Measurements from ENCODE around the gene ISOC2.

The ISOC2 gene

GRCh38 chr19:55481148-55481793, 19.8 kb upstream of the ISOC2 start:
- no peak for TF ChIP-seq CTCF (conservative IDR thresholded peaks at IDR 0.05; ENCODE audit: low read depth, low read length)
- H3K4me3 ChIP-seq (ENCODE audit: low read depth, low read length): no peak overlapping the region
- DNase-seq (ENCODE audit: low read depth): no peak

- H3K4me3 ChIP-seq (ENCODE audit: low read depth, low read length): no peak overlapping the region
- no peak for DNase-seq (ENCODE audit: low read depth)
- no peak for TF ChIP-seq CTCF (conservative IDR thresholded peaks at IDR 0.05; ENCODE audit: low read depth, low read length)
Observed at GRCh38 chr19:55479451-55480230, 18.2 kb upstream of the ISOC2 start.

- TF ChIP-seq CTCF (conservative IDR thresholded peaks at IDR 0.05; ENCODE audit: low read depth, low read length): no peak
- no peak overlapping the region for H3K4me3 ChIP-seq (ENCODE audit: low read depth, low read length)
- DNase-seq (ENCODE audit: low read depth): no peak
Observed at GRCh38 chr19:55479045-55479444, 17.6 kb upstream of the ISOC2 start.

GRCh38 chr19:55478364-55478763, 16.9 kb upstream of the ISOC2 start:
- H3K4me3 ChIP-seq (ENCODE audit: low read depth, low read length): no peak overlapping the region
- no peak for DNase-seq (ENCODE audit: low read depth)
- no peak for TF ChIP-seq CTCF (conservative IDR thresholded peaks at IDR 0.05; ENCODE audit: low read depth, low read length)

GRCh38 chr19:55477905-55478304, 16.5 kb upstream of the ISOC2 start:
- DNase-seq (ENCODE audit: low read depth): no peak
- no peak for TF ChIP-seq CTCF (conservative IDR thresholded peaks at IDR 0.05; ENCODE audit: low read depth, low read length)
- H3K4me3 ChIP-seq (ENCODE audit: low read depth, low read length): no peak overlapping the region

GRCh38 chr19:55476100-55476775, 14.8 kb upstream of the ISOC2 start, which contains the start of gene ZNF628:
Gene ZNF628, plus strand, starts transcription at chr19:55476617. Its CDS starts 3,294 bp downstream, at chr19:55479911.
- TF ChIP-seq CTCF (conservative IDR thresholded peaks at IDR 0.05; ENCODE audit: low read depth, low read length): no peak

More at GRCh38 chr19:55476100-55476775, 14.8 kb upstream of the ISOC2 start, which contains the start of gene ZNF628:
- DNase-seq (ENCODE audit: low read depth): peak; percentile 99
- H3K4me3 ChIP-seq (ENCODE audit: low read depth, low read length): peak within 1 kb of the TSS; percentile 58
